DMS 273 (cell line): ENCODE measurements around the gene LIX1.

Source experiments
- DNase-seq: peaks from one replicate; lab custom pipeline; 2025; ENCODE audit not compliant: unreplicated experiment; lab: John Stamatoyannopoulos, UW

The LIX1 gene

GRCh38 chr5:97077246-97077645 lies 65.2 kb downstream of the LIX1 start:
- no peak for DNase-seq

GRCh38 chr5:97076098-97076497 lies 66.3 kb downstream of the LIX1 start:
- DNase-seq, result no peak

GRCh38 chr5:97075649-97076048 lies 66.8 kb downstream of the LIX1 start:
- no peak for DNase-seq

GRCh38 chr5:97074859-97075489 lies 67.4 kb downstream of the LIX1 start:
- DNase-seq, result no peak

- no peak for DNase-seq
Observed at GRCh38 chr5:97073420-97073819, 69.0 kb downstream of the LIX1 start.

GRCh38 chr5:97072696-97073095 lies 69.7 kb downstream of the LIX1 start:
- DNase-seq, result peak; percentile 29

GRCh38 chr5:97071993-97072392 lies 70.4 kb downstream of the LIX1 start:
- peak; percentile 24 for DNase-seq

- no peak for DNase-seq
Observed at GRCh38 chr5:97071101-97071500, 71.3 kb downstream of the LIX1 start.

- DNase-seq, result no peak
Observed at GRCh38 chr5:97070234-97070633, 72.2 kb downstream of the LIX1 start.

GRCh38 chr5:97067296-97067850 lies 75.0 kb downstream of the LIX1 start:
- no peak for DNase-seq

- no peak for DNase-seq
Observed at GRCh38 chr5:97065475-97065874, 76.9 kb downstream of the LIX1 start.

GRCh38 chr5:97063251-97063650 lies 79.2 kb downstream of the LIX1 start:
- DNase-seq, result peak; percentile 4

GRCh38 chr5:97062046-97062445 lies 80.4 kb downstream of the LIX1 start:
- DNase-seq, result peak; percentile 13

GRCh38 chr5:97056263-97056662 lies 86.1 kb downstream of the LIX1 start:
- DNase-seq, result no peak

GRCh38 chr5:97049175-97049574 lies 93.2 kb downstream of the LIX1 start:
- DNase-seq, result no peak

GRCh38 chr5:97047076-97047475 lies 95.3 kb downstream of the LIX1 start:
- no peak for DNase-seq

- peak; percentile 11 for DNase-seq
Observed at GRCh38 chr5:97046270-97046982, 96.0 kb downstream of the LIX1 start.

GRCh38 chr5:97044052-97044451 lies 98.4 kb downstream of the LIX1 start:
- peak; percentile 46 for DNase-seq

- DNase-seq, result no peak
Observed at GRCh38 chr5:97043511-97043910, 98.9 kb downstream of the LIX1 start.

- DNase-seq, result no peak
Observed at GRCh38 chr5:97042996-97043395, 99.4 kb downstream of the LIX1 start.
